Measurements from ENCODE around the gene SH3YL1.

Gene SH3YL1

DNA sequence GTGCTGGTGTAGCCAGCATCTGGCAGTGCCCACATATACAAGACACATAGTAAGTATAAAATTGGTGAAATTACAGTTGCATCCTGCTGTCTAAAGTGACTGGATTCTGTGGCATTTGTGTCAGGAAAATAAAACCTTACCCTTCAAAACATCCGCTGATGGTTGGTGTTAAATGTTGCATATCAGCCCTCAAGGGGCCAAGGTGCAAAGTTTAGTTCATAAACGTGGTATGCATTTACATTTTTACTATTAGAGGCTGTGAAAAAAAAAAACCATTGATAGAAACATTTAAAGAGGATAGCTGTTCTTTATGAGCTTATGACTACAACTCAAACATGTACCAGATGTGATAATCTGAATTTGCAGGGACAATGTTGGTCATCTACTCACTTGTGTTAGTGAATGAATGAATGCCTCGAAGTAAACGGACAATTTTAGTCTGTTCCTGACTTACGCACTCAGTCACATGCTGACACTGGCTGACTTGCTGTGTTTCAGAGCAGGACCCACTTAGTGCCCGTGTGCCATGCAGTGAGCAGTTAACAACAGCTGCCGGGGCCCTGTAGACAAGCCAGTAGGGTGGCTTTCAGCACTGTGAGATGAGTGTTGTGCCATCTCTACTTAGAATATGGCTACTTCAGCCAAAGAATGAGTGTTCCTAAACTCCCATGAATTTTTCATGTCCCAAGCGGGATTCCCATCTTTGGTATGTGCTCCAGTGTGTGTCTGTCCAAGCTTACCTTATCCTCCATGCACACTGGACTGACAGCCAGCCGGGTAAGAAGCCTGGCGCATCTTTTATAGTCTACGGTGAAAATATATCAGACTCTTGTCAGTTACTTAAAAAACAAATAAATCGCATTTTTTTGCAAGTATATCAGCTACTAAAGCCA lies 18.8 kb upstream of the SH3YL1 start:
- no peaks in the 10 kb centered on the region for H3K9me3 ChIP-seq (ENCODE audit: control insufficient read depth in 2 of 2, low read length in 2 of 2)
- H3K4me3 ChIP-seq (ENCODE audit: low read length in 2 of 2) = no peak overlapping the region
- H3K27me3 ChIP-seq (ENCODE audit: control insufficient read depth in 2 of 2, insufficient read depth in 2 of 2, low read length in 2 of 2) = peaks cover 6 to 15% of the 10 kb centered on the region in 2 donors
- peaks cover 2 to 6% of the 10 kb centered on the region in 2 donors for H3K4me1 ChIP-seq (ENCODE audit: control insufficient read depth in 2 of 2, insufficient read depth in 2 of 2, low read length in 2 of 2)
- H3K9ac ChIP-seq (ENCODE audit: low read depth in 1 of 2, low read length in 2 of 2) = no peak overlapping the region
- H3K36me3 ChIP-seq (ENCODE audit: control insufficient read depth in 2 of 2, insufficient read depth in 2 of 2, low read length in 2 of 2) = peaks cover 34 to 45% of the 10 kb centered on the region in 2 donors
- no peak overlapping the region for H3K27ac ChIP-seq (ENCODE audit: low read depth in 2 of 2, low read length in 2 of 2)

DNA sequence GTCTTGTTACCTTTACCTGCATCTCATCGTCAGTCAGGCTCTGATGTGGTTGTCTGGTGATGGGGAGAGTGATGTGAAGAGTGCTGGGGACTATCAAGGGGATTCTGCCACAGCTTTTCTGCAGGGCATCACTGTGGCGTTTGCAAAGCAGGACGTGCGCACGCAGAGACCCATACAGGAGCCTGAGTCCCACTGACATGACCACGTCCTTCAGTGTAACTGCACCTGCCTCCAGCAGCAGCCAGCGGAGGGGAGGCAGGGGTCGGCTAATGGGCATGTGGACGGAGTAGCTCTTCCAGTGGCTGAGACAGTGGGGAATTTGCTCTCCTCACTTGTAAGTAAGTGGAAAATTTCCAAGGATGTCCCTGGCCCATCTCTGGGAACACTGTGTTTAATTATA lies 17.5 kb upstream of the SH3YL1 start:
- H3K4me1 ChIP-seq (ENCODE audit: control insufficient read depth in 2 of 2, insufficient read depth in 2 of 2, low read length in 2 of 2) = peaks cover 2 to 3% of the 10 kb centered on the region in 2 donors
- no peaks in the 10 kb centered on the region for H3K9me3 ChIP-seq (ENCODE audit: control insufficient read depth in 2 of 2, low read length in 2 of 2)
- peaks cover 0 to 10% of the 10 kb centered on the region in 2 donors for H3K27me3 ChIP-seq (ENCODE audit: control insufficient read depth in 2 of 2, insufficient read depth in 2 of 2, low read length in 2 of 2)
- H3K27ac ChIP-seq (ENCODE audit: low read depth in 2 of 2, low read length in 2 of 2) = no peak overlapping the region
- H3K9ac ChIP-seq (ENCODE audit: low read depth in 1 of 2, low read length in 2 of 2) = no peak overlapping the region
- H3K36me3 ChIP-seq (ENCODE audit: control insufficient read depth in 2 of 2, insufficient read depth in 2 of 2, low read length in 2 of 2) = peaks cover 44 to 56% of the 10 kb centered on the region in 2 donors
- no peak overlapping the region for H3K4me3 ChIP-seq (ENCODE audit: low read length in 2 of 2)

DNA sequence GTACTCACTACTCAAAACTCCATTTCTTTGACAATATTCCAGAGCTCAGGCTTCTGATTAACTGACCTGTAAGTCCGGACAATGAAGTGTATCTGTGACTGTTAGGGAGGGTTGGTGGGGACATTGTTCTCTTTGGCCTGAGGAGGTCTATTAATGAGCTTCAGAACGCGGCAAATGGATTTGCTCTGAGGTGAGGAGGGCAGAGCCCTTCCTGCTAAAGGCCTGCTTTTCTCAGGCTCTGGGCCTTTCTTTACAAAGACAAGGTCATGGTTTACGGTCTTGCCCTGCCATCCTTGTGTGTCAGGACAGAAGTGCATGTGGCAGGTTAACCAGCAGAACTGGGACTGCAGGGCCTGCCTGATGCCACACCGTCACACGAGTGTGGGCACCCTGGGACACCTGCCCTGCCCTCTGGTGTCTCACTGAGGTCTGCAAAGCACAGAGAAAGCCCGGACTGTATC lies 16.8 kb upstream of the SH3YL1 start:
- Histone ChIP-seq H3K9ac (ENCODE audit: low read depth in 1 of 2, low read length in 2 of 2) (no peak overlapping the region), H3K4me1 (ENCODE audit: control insufficient read depth in 2 of 2, insufficient read depth in 2 of 2, low read length in 2 of 2) (peaks cover 0 to under 1% of the 10 kb centered on the region in 2 donors), H3K27ac (ENCODE audit: low read depth in 2 of 2, low read length in 2 of 2) (no peak overlapping the region), H3K4me3 (ENCODE audit: low read length in 2 of 2) (no peak overlapping the region), H3K9me3 (ENCODE audit: control insufficient read depth in 2 of 2, low read length in 2 of 2) (no peaks in the 10 kb centered on the region), H3K27me3 (ENCODE audit: control insufficient read depth in 2 of 2, insufficient read depth in 2 of 2, low read length in 2 of 2) (peaks cover 0 to 4% of the 10 kb centered on the region in 2 donors), H3K36me3 (ENCODE audit: control insufficient read depth in 2 of 2, insufficient read depth in 2 of 2, low read length in 2 of 2) (peaks cover 51 to 62% of the 10 kb centered on the region in 2 donors)

DNA sequence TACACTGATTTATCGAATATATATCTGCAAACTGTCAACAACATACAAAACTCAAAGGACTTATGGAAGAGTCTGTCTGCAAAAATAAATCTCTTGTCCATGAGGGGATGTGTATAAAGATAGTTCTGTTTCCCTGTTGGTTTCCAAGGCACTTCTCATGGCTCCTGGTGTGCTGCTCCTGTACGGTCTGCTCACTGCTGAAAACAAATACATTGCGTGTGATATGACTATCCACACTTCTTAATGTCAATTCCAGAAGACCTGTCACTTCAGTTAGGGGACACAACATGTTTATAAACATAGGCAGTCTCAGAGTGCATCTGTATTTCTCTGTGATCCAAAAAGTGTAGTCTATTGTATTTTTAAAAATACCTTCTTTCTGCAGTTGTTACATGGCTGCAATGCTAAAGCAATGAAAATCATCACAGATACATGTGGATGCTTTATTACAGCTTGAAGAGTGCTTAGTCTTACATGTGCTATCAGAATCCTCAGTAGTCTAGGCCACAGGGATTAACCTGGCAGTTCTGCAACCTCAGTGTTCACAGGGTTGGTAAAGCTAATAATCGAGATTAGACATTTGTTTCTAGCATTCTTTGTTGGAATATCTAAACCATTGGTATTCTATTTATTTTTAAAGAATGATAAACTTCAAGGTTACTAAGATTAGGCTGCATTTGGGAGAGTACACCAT lies 16.3 kb upstream of the SH3YL1 start:
- peaks cover 54 to 62% of the 10 kb centered on the region in 2 donors for H3K36me3 ChIP-seq (ENCODE audit: control insufficient read depth in 2 of 2, insufficient read depth in 2 of 2, low read length in 2 of 2)
- no peaks in the 10 kb centered on the region for H3K9me3 ChIP-seq (ENCODE audit: control insufficient read depth in 2 of 2, low read length in 2 of 2)
- peaks cover 0 to 2% of the 10 kb centered on the region in 2 donors for H3K4me1 ChIP-seq (ENCODE audit: control insufficient read depth in 2 of 2, insufficient read depth in 2 of 2, low read length in 2 of 2)
- no peak overlapping the region for H3K4me3 ChIP-seq (ENCODE audit: low read length in 2 of 2)
- no peak overlapping the region for H3K9ac ChIP-seq (ENCODE audit: low read depth in 1 of 2, low read length in 2 of 2)
- no peak overlapping the region for H3K27ac ChIP-seq (ENCODE audit: low read depth in 2 of 2, low read length in 2 of 2)
- peaks cover 0 to 3% of the 10 kb centered on the region in 2 donors for H3K27me3 ChIP-seq (ENCODE audit: control insufficient read depth in 2 of 2, insufficient read depth in 2 of 2, low read length in 2 of 2)

DNA sequence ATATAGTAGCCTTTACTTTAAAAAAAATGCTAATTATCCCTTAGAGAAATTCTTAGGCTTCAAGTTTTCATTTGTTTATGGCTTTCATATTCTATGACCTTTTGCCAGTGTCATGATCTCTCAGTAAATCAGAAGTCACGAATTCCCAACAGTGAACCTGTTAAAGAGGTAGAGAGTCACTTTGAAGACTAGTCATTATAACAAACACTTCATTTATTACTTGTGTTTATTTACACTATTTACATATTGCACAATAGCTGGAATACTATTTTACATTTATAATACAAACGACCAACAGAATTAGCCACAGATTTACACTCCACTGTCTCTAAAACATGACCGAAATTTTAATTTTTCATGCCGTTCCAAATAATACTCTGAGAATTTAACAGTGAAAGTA lies 15.5 kb upstream of the SH3YL1 start:
- Histone ChIP-seq H3K4me3 (ENCODE audit: low read length in 2 of 2) (no peak overlapping the region), H3K27ac (ENCODE audit: low read depth in 2 of 2, low read length in 2 of 2) (no peak overlapping the region), H3K4me1 (ENCODE audit: control insufficient read depth in 2 of 2, insufficient read depth in 2 of 2, low read length in 2 of 2) (peaks cover 0 to 2% of the 10 kb centered on the region in 2 donors), H3K9ac (ENCODE audit: low read depth in 1 of 2, low read length in 2 of 2) (no peak overlapping the region), H3K36me3 (ENCODE audit: control insufficient read depth in 2 of 2, insufficient read depth in 2 of 2, low read length in 2 of 2) (peaks cover 55 to 65% of the 10 kb centered on the region in 2 donors), H3K9me3 (ENCODE audit: control insufficient read depth in 2 of 2, low read length in 2 of 2) (no peaks in the 10 kb centered on the region), H3K27me3 (ENCODE audit: control insufficient read depth in 2 of 2, insufficient read depth in 2 of 2, low read length in 2 of 2) (no peaks in the 10 kb centered on the region)

DNA sequence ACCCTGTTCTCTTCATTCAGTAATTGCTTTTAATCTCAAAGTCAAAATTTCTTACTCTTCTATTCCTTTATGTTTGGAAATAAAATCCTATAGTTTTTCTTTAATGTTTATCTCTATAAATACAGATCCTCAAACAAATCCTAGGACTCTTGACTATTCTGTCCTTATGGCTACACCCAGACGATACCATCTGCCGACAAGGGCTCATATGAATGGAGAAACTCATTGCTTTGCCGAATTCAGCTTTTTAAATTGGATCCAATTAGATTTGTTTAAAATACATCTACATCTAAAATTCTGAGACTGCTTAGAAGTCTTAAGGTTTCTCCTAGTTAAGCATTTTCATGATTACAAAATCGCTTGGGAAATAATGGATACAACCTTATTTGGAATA lies 15.1 kb upstream of the SH3YL1 start:
- H3K4me1 ChIP-seq (ENCODE audit: control insufficient read depth in 2 of 2, insufficient read depth in 2 of 2, low read length in 2 of 2) = peaks cover 0 to 2% of the 10 kb centered on the region in 2 donors
- H3K4me3 ChIP-seq (ENCODE audit: low read length in 2 of 2) = no peak overlapping the region
- H3K27me3 ChIP-seq (ENCODE audit: control insufficient read depth in 2 of 2, insufficient read depth in 2 of 2, low read length in 2 of 2) = no peaks in the 10 kb centered on the region
- peaks cover 57 to 66% of the 10 kb centered on the region in 2 donors for H3K36me3 ChIP-seq (ENCODE audit: control insufficient read depth in 2 of 2, insufficient read depth in 2 of 2, low read length in 2 of 2)
- H3K27ac ChIP-seq (ENCODE audit: low read depth in 2 of 2, low read length in 2 of 2) = no peak overlapping the region
- no peak overlapping the region for H3K9ac ChIP-seq (ENCODE audit: low read depth in 1 of 2, low read length in 2 of 2)
- H3K9me3 ChIP-seq (ENCODE audit: control insufficient read depth in 2 of 2, low read length in 2 of 2) = no peaks in the 10 kb centered on the region

DNA sequence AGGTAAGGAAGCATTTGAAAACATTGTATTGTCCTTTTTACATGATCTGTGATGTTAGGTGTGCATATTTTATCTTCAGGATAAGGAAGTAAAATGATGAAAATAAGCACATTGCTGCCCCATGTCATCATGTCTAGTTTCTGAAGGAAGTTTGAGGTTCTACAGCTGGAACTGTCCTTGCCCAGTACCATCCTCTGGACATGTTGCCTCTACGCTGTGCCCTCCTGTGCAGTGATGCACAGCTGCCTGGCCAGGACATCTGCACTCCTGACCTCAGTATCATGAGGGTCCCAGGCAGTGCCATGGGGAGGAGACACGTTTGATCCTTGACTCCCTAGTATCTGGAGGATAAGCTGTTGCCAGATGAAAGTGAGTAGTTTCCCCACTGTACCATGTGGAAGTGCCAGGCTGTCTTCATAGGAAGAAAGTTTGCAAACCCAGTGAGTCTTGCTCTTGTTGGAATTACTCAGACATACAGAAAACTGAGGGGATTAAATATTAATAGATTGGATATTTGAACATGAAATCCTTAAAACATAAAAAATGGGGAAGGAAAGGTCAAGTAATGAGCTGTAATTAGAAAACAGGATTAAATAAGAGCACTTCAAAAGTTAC lies 14.6 kb upstream of the SH3YL1 start:
- Histone ChIP-seq H3K4me1 (ENCODE audit: control insufficient read depth in 2 of 2, insufficient read depth in 2 of 2, low read length in 2 of 2) (peaks cover 0 to 2% of the 10 kb centered on the region in 2 donors), H3K27me3 (ENCODE audit: control insufficient read depth in 2 of 2, insufficient read depth in 2 of 2, low read length in 2 of 2) (no peaks in the 10 kb centered on the region), H3K36me3 (ENCODE audit: control insufficient read depth in 2 of 2, insufficient read depth in 2 of 2, low read length in 2 of 2) (peaks cover 57 to 67% of the 10 kb centered on the region in 2 donors), H3K9ac (ENCODE audit: low read depth in 1 of 2, low read length in 2 of 2) (no peak overlapping the region), H3K4me3 (ENCODE audit: low read length in 2 of 2) (no peak overlapping the region), H3K27ac (ENCODE audit: low read depth in 2 of 2, low read length in 2 of 2) (no peak overlapping the region), H3K9me3 (ENCODE audit: control insufficient read depth in 2 of 2, low read length in 2 of 2) (no peaks in the 10 kb centered on the region)

DNA sequence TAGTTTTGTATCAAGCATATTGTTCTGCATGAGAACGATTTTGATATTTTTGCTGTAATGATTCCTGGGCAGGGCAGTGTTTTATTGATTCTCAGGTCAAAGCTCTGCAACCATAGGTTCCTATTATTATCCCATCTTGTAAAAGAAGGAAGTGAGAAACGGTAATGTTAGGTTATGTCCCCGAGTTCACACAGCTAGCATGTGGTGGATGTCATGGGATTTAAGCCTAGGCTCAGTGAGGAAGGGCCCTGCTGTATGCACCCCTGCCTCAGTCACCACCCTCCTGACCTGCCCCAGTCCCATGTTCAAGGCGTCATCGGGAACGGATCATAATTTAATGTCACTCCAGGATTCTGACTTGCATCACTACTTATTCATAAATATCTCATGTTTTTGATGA lies 11.6 kb upstream of the SH3YL1 start:
- H3K4me1 ChIP-seq (ENCODE audit: control insufficient read depth in 2 of 2, insufficient read depth in 2 of 2, low read length in 2 of 2) = peaks cover 0 to 2% of the 10 kb centered on the region in 2 donors
- no peak overlapping the region for H3K4me3 ChIP-seq (ENCODE audit: low read length in 2 of 2)
- no peaks in the 10 kb centered on the region for H3K27me3 ChIP-seq (ENCODE audit: control insufficient read depth in 2 of 2, insufficient read depth in 2 of 2, low read length in 2 of 2)
- no peak overlapping the region for H3K27ac ChIP-seq (ENCODE audit: low read depth in 2 of 2, low read length in 2 of 2)
- no peak overlapping the region for H3K9ac ChIP-seq (ENCODE audit: low read depth in 1 of 2, low read length in 2 of 2)
- H3K9me3 ChIP-seq (ENCODE audit: control insufficient read depth in 2 of 2, low read length in 2 of 2) = no peaks in the 10 kb centered on the region
- peaks cover 45 to 60% of the 10 kb centered on the region in 2 donors for H3K36me3 ChIP-seq (ENCODE audit: control insufficient read depth in 2 of 2, insufficient read depth in 2 of 2, low read length in 2 of 2)

DNA sequence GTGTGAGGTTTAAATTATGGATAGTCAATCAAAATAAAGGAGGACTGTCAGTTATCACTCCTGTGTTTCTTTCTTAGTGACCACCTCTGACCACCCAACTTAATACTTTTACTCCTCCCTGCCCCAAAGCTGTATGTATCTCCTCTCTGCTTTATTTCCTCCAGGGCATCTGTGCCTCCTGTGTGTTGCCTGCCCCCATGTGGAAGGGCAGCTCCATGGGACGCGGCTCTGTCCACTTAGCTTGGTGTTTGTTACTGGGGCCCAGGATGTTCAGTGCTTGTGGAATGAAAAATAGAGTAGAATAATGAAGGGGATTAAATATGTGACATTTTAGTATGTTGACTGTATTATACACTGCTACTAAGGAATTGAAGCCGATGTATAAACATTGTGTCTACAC lies 10.7 kb upstream of the SH3YL1 start:
- peaks cover 2 to 9% of the 10 kb centered on the region in 2 donors for H3K4me1 ChIP-seq (ENCODE audit: control insufficient read depth in 2 of 2, insufficient read depth in 2 of 2, low read length in 2 of 2)
- no peaks in the 10 kb centered on the region for H3K27me3 ChIP-seq (ENCODE audit: control insufficient read depth in 2 of 2, insufficient read depth in 2 of 2, low read length in 2 of 2)
- H3K9ac ChIP-seq (ENCODE audit: low read depth in 1 of 2, low read length in 2 of 2) = no peak overlapping the region
- H3K27ac ChIP-seq (ENCODE audit: low read depth in 2 of 2, low read length in 2 of 2) = no peak overlapping the region
- no peaks in the 10 kb centered on the region for H3K9me3 ChIP-seq (ENCODE audit: control insufficient read depth in 2 of 2, low read length in 2 of 2)
- peaks cover 39 to 52% of the 10 kb centered on the region in 2 donors for H3K36me3 ChIP-seq (ENCODE audit: control insufficient read depth in 2 of 2, insufficient read depth in 2 of 2, low read length in 2 of 2)
- H3K4me3 ChIP-seq (ENCODE audit: low read length in 2 of 2) = no peak overlapping the region

- Histone ChIP-seq H3K9ac (ENCODE audit: low read depth in 1 of 2, low read length in 2 of 2) (no peak overlapping the region), H3K4me1 (ENCODE audit: control insufficient read depth in 2 of 2, insufficient read depth in 2 of 2, low read length in 2 of 2) (peaks cover 2 to 10% of the 10 kb centered on the region in 2 donors), H3K36me3 (ENCODE audit: control insufficient read depth in 2 of 2, insufficient read depth in 2 of 2, low read length in 2 of 2) (peaks cover 35 to 40% of the 10 kb centered on the region in 2 donors), H3K9me3 (ENCODE audit: control insufficient read depth in 2 of 2, low read length in 2 of 2) (no peaks in the 10 kb centered on the region), H3K27me3 (ENCODE audit: control insufficient read depth in 2 of 2, insufficient read depth in 2 of 2, low read length in 2 of 2) (no peaks in the 10 kb centered on the region), H3K4me3 (ENCODE audit: low read length in 2 of 2) (no peak overlapping the region), H3K27ac (ENCODE audit: low read depth in 2 of 2, low read length in 2 of 2) (no peak overlapping the region)
These were observed 9.5 kb upstream of the SH3YL1 start for GRCh38 chr2:273333-273732.

Measured in mucosa of rectum (tissue), 2 donors.